ENCODE results near the gene TPI1.
A peak's percentile ranks its signal among the peaks of the same experiment; 100 is the strongest.

Gene TPI1

DNA sequence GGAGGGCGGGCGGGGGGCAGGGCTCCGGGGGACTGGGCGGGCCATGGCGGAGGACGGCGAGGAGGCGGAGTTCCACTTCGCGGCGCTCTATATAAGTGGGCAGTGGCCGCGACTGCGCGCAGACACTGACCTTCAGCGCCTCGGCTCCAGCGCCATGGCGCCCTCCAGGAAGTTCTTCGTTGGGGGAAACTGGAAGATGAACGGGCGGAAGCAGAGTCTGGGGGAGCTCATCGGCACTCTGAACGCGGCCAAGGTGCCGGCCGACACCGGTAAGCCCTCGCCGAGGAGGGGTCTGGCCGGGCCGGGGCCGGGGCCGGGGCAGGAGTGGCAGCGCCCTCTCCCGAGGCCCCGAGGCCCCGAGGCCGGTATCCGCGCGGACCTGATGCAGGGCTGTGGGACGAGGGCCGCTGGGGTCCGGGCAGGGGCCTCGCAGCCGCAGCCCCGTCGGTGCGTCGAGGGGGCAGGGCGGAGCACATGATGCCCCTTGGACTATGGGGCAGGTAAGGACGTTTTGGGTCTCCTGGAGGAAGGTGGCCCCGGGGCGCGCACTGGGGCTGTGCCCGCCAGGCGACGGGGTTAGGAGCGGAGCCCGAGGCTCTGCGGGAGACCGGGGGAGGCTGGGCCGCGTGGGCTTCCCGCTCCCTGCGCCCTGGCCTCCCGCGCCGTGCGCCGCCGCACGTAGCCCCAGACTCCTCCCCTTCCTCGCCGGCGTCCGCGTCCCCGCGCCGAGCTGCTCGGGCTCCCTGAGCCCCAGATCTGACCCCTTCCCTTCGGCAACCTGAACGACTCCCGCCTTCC lies at the start of gene TPI1:
Gene TPI1 (plus strand): TSS at position 119 of the 798 bp plus-strand sequence. CDS start 36 bp downstream, at position 155.
- DNase-seq (ENCODE audit: low spot score) = peak; percentile 98
- in situ Hi-C loops (cut with MboI; ENCODE audit: low sequenced_read_pairs, unreplicated experiment) = no loop called here
- TF ChIP-seq, protein P1, sequence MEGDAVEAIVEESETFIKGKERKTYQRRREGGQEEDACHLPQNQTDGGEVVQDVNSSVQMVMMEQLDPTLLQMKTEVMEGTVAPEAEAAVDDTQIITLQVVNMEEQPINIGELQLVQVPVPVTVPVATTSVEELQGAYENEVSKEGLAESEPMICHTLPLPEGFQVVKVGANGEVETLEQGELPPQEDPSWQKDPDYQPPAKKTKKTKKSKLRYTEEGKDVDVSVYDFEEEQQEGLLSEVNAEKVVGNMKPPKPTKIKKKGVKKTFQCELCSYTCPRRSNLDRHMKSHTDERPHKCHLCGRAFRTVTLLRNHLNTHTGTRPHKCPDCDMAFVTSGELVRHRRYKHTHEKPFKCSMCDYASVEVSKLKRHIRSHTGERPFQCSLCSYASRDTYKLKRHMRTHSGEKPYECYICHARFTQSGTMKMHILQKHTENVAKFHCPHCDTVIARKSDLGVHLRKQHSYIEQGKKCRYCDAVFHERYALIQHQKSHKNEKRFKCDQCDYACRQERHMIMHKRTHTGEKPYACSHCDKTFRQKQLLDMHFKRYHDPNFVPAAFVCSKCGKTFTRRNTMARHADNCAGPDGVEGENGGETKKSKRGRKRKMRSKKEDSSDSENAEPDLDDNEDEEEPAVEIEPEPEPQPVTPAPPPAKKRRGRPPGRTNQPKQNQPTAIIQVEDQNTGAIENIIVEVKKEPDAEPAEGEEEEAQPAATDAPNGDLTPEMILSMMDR (IDR thresholded peaks at IDR 0.05; ENCODE audit: borderline replicate concordance, control extremely low read depth, extremely low read depth, insufficient read depth, missing control alignments) = no peak

DNA sequence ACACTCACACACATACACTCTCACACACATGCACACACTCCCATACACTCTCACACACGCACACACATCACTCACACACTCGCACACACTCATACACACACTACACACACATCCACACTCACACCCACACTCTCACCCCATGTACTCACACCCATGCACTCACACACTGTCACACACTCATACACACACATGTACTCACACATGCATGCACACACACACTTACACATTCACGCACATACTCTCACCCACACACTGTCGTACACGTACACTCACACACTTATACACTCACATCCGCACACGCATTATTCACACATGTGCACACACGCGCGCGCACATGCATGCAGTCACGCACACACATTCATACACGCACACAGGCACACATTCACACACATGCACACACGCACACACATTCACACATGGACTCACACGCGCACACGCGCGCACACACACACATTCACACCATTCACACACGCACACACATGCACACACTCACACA lies 49.6 kb upstream of the TPI1 start:
- TF ChIP-seq, protein P1 (IDR thresholded peaks at IDR 0.05; ENCODE audit: borderline replicate concordance, control extremely low read depth, extremely low read depth, insufficient read depth, missing control alignments) = no peak
- DNase-seq (ENCODE audit: low spot score) = no peak
- in situ Hi-C loops (cut with MboI; ENCODE audit: low sequenced_read_pairs, unreplicated experiment) = loop anchor here (5.0 kb wide), 1 partner anchor 35 kb away; no protein-coding TSS in a partner anchor

DNA sequence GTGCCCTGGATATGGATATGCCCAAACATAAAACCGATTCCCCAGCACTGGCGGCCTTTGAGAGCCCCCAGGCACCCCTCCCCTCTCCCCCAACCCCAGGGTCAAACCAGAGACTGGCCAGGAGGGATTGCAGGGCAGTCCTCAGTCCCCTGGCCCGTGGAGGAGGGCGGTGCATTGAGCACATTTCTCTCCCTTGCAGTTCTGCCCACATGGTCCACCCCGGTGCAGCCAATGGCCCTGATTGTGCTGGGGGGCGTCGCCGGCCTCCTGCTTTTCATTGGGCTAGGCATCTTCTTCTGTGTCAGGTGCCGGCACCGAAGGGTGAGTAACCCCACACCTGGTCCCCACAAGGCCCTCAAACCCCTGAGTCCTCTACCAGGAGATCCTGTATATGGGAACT lies 49.1 kb upstream of the TPI1 start:
- TF ChIP-seq, protein P1 (IDR thresholded peaks at IDR 0.05; ENCODE audit: borderline replicate concordance, control extremely low read depth, extremely low read depth, insufficient read depth, missing control alignments) = no peak
- DNase-seq (ENCODE audit: low spot score) = no peak
- in situ Hi-C loops (cut with MboI; ENCODE audit: low sequenced_read_pairs, unreplicated experiment) = loop anchor here (5.0 kb wide), 1 partner anchor 36 kb away; no protein-coding TSS in a partner anchor

DNA sequence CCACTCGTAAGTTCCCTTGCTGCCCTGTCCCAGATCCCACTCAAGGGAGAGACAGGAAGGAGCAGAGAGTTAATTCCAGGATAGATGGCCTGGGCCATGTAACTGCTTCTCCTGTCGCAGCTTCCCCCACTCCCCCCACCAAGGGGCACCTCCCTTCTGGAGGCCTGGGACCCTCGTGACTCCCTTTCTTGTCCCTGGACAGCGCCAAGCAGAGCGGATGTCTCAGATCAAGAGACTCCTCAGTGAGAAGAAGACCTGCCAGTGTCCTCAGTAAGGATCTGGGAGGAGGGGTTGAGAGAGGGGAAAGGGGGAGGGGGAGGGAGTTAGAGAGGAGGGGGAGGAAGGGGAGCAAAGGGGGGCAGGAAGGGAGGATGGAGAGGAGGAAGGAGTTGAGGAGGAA lies 48.7 kb upstream of the TPI1 start:
- in situ Hi-C loops (cut with MboI; ENCODE audit: low sequenced_read_pairs, unreplicated experiment) = loop anchor here (5.0 kb wide), 1 partner anchor 36 kb away; no protein-coding TSS in a partner anchor
- no peak for DNase-seq (ENCODE audit: low spot score)
- TF ChIP-seq, protein P1 (IDR thresholded peaks at IDR 0.05; ENCODE audit: borderline replicate concordance, control extremely low read depth, extremely low read depth, insufficient read depth, missing control alignments) = no peak

DNA sequence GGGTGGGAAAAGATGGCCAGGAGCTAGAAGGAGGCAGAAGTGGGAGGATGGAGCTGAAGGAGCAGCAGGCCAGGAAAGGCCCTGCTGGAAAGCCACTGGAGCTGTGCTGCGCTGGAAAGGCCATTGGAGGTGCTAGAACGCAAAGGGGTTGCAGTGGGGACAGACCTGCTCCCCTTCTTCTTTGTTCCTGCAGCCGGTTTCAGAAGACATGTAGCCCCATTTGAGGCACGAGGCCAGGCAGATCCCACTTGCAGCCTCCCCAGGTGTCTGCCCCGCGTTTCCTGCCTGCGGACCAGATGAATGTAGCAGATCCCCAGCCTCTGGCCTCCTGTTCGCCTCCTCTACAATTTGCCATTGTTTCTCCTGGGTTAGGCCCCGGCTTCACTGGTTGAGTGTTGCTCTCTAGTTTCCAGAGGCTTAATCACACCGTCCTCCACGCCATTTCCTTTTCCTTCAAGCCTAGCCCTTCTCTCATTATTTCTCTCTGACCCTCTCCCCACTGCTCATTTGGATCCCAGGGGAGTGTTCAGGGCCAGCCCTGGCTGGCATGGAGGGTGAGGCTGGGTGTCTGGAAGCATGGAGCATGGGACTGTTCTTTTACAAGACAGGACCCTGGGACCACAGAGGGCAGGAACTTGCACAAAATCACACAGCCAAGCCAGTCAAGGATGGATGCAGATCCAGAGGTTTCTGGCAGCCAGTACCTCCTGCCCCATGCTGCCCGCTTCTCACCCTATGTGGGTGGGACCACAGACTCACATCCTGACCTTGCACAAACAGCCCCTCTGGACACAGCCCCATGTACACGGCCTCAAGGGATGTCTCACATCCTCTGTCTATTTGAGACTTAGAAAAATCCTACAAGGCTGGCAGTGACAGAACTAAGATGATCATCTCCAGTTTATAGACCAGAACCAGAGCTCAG lies 48.0 kb upstream of the TPI1 start:
- in situ Hi-C loops (cut with MboI; ENCODE audit: low sequenced_read_pairs, unreplicated experiment) = loop anchor here (5.0 to 10.0 kb wide), 2 partner anchors 37 to 65 kb away; partner anchors contain the start of gene MLF2
- DNase-seq (ENCODE audit: low spot score) = no peak

More for the DNA sequence above, 48.0 kb upstream of the TPI1 start:
- TF ChIP-seq, protein P1 (IDR thresholded peaks at IDR 0.05; ENCODE audit: borderline replicate concordance, control extremely low read depth, extremely low read depth, insufficient read depth, missing control alignments) = no peak

Data from GM13976 (cell line).